ENCODE data around the gene MAP4K4.

- TF ChIP-seq ZNF274 (IDR thresholded peaks at IDR 0.05; ENCODE audit: low read depth, low read length) (no peak), YY1 (IDR thresholded peaks at IDR 0.05; ENCODE audit: insufficient read depth, insufficient read length) (no peak)
These were observed 110.6 kb downstream of the MAP4K4 start for GRCh38 chr2:101808006-101808562.
